HG03039 (cell line): ENCODE results near the gene TPD52L1.
A peak's percentile ranks its signal among the peaks of the same experiment; 100 is the strongest.

Experiments
- ATAC-seq: cut with Tn5 transposase; IDR thresholded peaks from one replicate; pipeline ENCODE4 v1.9.1; 2021; ENCODE audit warnings: mild to moderate bottlenecking, moderate library complexity; ENCODE audit not compliant: unreplicated experiment

TPD52L1 gene

DNA sequence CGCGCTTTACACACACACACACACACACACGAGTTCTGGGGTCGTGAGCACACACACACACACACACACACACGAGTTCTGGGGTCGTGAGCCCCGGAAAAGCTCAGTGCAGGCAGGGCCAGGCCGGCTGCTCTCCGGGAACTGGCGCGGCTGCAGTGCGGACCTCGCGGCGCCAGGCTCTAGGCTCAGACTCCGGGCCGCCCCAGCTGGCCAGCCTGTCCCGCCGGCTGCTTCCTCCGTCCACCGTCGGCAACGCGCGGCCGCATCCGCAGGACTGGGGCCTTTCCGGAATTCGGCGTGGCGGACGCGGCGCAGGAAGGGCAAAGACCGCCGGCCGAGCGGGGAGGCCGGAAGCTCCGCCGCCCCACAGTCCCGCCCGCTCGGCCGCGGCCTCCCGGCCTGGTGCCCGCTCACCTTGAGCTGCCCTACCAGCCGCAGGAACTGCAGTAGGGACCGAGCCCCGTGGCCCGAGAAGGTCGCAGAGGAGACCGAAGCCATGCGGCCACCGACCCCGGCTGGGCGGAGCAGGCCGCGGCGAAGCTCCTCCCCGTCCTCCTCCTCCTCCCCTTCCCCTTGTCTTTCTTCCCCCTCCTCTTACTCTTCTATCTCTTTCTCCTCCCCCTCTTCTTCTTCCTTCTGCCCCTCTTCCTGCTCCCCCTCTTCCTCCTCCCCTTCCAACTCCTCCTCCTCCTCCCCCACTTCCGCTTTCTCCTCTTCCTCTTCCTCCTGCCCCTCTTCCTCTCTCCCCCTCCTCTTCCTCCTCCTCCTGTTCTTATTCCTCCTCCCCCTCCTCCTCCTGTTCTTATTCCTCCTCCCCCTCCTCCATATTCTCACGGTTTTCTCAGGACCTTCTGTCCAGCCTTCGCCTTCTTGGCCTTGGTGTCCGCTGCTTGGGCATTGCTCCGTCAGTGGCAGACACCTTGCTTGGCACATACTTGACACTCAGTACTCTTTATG lies 148.1 kb downstream of the TPD52L1 start, which contains the start of gene HDDC2:
Gene HDDC2 (minus strand): TSS at position 533 of the 957 bp plus-strand sequence. CDS start 35 bp downstream, at position 498.
- ATAC-seq, result peak; percentile 76

DNA sequence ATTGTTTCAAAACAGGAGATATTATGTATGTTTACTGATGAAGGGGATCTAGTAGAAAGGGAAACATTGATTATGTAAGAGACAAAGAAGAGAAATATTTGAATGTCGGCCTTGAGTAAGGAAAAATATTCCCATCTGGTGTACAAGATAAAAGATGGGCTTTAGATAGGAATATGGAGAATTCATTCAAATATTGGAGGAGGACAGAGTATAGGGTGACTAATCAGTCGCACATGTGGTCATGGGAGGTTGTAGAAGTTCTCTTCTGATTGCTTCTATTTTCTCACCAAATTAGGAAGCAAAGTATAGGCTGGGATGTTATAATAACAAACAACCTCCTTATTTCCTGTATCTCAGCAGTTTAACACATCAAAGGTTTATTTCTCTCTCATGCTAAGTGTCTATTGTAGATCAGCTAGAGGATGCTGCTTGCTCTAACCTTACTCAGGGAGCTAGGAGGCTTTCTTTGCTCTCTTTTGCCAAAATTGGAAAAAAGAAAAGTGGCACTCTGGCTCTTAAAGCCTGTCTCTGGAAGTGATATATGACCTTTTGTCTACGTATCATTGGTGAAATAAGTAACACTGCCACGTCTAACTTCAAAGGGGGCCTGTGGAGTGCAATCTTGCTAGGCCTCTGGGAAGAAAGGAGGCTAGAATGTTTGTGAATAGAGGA lies 149.4 kb downstream of the TPD52L1 start:
- ATAC-seq, result no peak

DNA sequence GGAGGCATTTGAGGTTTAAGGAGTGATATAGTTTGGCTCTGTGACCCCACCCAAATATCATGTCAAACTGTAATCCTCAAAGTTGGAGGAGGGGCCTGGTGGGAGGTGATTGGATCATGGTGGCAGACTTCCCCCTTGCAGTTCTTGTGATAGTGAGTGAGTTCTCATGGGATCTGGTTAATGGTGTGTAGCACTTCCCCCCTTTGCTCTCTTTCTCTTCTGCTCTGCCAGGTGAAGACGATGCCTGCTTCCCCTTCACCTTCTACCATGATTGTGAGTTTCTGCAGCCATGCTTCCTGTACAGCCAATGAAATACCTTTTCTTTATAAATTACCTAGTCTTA lies 149.9 kb downstream of the TPD52L1 start:
- ATAC-seq, result no peak

DNA sequence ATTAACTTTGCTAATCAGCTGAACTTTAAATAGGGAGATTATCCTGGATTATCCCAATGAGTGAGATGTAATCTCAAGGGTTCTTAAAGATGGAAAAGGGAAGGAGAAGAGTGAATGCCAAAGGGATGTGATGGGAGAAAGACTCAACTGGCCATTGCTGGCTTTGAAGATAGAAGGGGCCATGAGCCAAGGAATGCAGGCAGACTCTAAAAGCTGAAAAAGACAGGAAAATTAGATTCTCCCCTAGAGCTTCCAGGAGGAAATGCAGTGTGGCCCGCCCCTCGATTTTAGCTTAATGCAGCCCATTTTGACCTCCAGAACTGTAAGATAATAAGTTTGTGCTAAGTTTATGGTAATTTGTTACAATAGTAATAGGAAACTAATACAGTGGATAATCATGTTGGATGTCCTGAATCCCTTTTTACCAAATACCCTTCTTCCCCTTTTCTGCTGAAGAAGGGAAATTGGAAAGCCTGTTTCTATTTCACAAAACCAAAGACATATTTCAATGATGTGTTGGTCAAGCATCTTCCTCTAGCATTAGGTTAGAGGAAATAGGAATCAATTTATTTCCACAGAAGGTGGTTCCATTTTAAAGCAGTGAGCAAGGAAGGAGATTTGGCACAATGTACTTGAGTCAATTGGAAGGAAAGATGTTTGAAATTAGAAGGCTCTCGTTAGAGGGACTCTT lies 151.5 kb downstream of the TPD52L1 start:
- ATAC-seq, result no peak

DNA sequence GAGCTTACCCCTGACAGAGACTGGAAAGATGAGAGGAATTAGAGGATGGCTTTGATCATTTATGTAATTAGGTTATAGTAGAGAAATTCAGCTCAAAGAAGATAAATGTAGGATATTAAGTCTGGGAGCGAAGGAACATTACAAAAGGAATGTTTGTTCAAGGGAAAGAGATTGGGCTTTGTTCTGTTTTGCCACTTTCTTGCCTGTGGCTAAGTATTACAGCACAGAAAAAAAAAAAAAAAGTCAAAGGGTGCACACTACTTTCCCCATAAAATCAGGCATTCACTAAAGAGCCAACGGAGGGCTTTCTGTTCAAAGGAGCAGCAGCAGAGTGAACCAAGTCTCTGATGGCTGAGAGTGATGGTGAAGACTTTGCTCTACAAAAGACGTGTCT lies 153.2 kb downstream of the TPD52L1 start:
- ATAC-seq, result no peak

DNA sequence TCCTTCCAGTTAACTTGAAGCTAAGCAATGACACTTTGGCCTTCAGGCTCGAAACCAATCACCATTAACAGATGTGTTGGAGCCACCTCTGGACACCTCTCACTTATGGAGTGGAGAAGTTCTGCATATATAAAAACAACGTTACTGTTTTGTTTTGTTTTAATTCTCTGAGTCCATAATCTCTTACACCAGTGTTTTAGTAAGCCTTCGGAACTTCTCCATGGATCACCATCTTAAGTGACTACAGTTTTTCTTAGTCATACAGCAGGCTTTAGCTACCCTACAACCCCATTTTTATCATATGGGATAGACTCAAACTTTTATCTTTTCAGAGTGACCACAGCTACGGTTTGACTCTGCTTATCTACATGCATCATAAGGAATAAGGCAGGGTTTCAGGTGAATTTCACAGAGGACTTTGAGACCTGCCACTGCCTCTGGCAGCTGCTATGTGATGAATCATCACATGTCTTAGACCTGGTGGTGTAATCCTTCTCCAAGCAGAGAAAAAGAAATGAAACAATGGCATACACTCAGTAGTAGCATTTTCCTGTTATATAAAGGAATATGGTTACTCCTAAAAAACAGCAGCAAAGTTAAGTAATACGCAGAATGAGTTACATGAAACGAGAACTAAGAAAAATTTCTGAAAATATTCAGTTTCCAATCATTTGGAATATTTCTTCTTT lies 153.7 kb downstream of the TPD52L1 start:
- no peak for ATAC-seq

DNA sequence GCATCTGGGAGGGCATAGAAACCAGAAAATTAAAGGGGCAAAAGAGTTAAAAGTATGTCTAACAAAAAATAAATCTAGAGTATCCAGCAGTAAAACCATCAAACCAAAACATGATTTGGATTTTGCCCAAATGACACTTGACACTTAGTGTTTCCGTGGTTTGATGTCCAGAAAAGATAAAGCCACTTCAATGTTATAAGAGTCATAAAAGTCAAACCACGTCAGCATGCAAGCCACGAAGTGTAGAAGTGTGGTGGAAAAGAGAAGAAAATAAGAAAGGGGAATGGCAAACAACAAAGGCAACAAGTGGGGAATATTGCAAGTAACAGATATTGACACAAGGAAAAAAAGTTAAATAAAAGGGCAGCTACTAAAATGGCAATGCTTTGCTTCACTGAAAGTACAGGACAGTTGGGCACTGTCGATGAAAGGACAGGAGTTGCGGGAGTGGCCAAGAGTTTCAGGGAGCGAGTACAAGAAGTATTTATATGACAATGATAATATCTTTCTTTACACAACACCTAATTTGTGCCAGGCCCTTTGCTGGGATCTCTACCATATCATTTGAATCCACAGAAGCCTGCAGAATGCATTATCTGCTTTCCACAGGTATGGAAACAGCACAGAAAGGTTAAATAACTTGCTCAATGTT lies 154.5 kb downstream of the TPD52L1 start:
- ATAC-seq, result no peak

DNA sequence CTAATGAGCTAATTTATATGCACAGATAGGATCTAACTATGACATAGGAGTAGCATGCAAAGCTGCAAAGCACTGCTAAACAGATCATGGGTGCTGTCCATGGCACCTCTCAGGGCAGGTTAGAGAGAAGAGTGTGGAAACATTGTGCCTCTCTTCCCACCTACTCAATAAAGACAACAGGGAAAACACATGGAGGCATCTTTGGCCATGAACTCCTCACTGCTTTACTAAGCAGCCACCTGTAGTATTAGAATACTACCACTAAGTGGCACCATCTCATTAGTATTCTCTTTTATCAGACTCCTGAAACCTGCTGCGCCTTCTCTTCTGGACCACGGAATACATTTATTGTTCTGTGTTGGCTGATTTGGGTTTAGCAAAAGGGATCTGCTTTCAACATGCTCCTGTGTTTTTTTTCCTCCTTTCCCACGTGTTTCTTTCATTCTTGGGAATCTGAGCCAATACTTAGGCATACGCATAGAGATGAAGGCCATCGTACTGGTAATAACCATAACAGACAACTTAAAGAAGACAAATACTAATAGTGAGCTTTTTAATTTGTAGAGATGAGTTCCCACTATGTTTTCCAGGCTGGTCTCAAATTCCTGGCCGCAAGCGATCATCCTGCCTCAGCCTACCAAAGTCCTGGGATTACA lies 157.5 kb downstream of the TPD52L1 start:
- peak; percentile 80 for ATAC-seq

DNA sequence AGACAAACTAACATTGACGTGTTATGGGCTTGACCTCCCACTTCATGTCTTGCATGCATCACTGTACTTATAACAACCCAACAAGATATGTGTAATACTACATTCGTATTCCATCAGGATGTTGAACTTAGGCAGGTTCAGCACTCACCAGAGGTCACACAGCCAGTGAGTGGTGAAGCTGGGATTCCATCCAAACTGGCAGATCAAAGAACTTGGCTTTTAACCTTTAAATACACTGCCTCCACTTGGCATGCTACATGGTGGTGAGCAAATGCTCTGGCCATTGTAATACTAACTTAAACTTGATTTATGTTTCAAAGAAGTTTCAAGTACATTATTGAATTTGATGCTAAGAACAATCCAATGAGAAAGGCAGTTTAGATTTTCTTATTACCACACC lies 158.9 kb downstream of the TPD52L1 start:
- ATAC-seq, result no peak

DNA sequence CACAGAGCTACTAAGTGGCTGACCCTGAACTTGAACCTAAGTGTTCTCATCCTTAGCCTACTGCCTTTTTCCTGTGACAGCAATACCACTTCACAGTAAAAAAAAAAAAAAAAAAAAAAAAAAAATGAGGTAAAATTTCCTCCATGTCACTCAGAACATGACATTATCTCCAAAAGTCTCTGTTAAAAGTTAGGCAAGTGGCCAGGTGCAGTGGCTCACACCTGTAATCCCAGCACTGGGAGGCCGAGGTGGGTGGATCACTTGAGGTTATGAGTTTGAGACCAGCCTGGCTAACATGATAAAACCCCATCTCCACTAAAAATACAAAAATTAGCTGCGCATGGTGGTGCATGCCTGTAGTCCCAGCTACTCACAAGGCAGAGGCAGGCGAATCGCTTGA lies 159.4 kb downstream of the TPD52L1 start:
- ATAC-seq, result no peak
